Activated CD8-positive, alpha-beta memory T cell treated with anti-CD3 and anti-CD28 coated beads for 4 hours (primary cell): ENCODE measurements around the gene SMPDL3B.
"Not testable (repeated sequence)": the region's sequence is repeated elsewhere in the genome, so short reads cannot be mapped to it uniquely, and the experiment has no call there.

Source experiments
- DNase-seq, 2 donors: peaks; one replicate each; pipeline ENCODE4 v3.0.0-alpha.2; 2020; ENCODE audit warnings: low read depth in 2 of 2

The SMPDL3B gene

GRCh38 chr1:27970401-27970800 lies 35.6 kb downstream of the SMPDL3B start:
- DNase-seq = no peak

GRCh38 chr1:27971674-27972073 lies 36.9 kb downstream of the SMPDL3B start:
- DNase-seq = no peak

- no peak for DNase-seq
Measured at GRCh38 chr1:27972141-27972540, 37.3 kb downstream of the SMPDL3B start.

- no peak for DNase-seq
Measured at GRCh38 chr1:27973771-27974416, 39.1 kb downstream of the SMPDL3B start.

- no peak for DNase-seq
Measured at GRCh38 chr1:27974417-27974781, 39.6 kb downstream of the SMPDL3B start.

- no peak for DNase-seq
Measured at GRCh38 chr1:27979151-27979858, 44.5 kb downstream of the SMPDL3B start.

GRCh38 chr1:27979859-27980201 lies 45.0 kb downstream of the SMPDL3B start:
- DNase-seq = no peak

GRCh38 chr1:27980216-27980845 lies 45.5 kb downstream of the SMPDL3B start:
- DNase-seq = no peak

- DNase-seq = no peak
Measured at GRCh38 chr1:27981145-27981544, 46.3 kb downstream of the SMPDL3B start.

GRCh38 chr1:27990920-27991537 lies 56.2 kb downstream of the SMPDL3B start:
- DNase-seq = no peak

- DNase-seq = peak; percentile 1 to 19
Measured at GRCh38 chr1:27992276-27992675, 57.5 kb downstream of the SMPDL3B start.

GRCh38 chr1:27993241-27993640 lies 58.4 kb downstream of the SMPDL3B start:
- DNase-seq = peak in 1 of 2 donors; percentile 4

- DNase-seq = no peak
Measured at GRCh38 chr1:27994060-27994459, 59.3 kb downstream of the SMPDL3B start.

- DNase-seq = not testable (repeated sequence)
Measured at GRCh38 chr1:27994526-27994925, 59.7 kb downstream of the SMPDL3B start.

- no peak for DNase-seq
Measured at GRCh38 chr1:27999055-27999454, 64.3 kb downstream of the SMPDL3B start.

- DNase-seq = no peak
Measured at GRCh38 chr1:28002600-28002999, 67.8 kb downstream of the SMPDL3B start.

- not testable (repeated sequence) for DNase-seq
Measured at GRCh38 chr1:28003117-28003516, 68.3 kb downstream of the SMPDL3B start.
